GM12891 (cell line): ENCODE measurements around the gene GOLGA2.

ENCODE experiments used
- DNase-seq: peaks from one replicate; pipeline ENCODE4 v3.0.0; 2011; ENCODE audit warnings: low spot score; ENCODE audit not compliant: insufficient read length
- FAIRE-seq: peaks from 2 replicates; lab custom pipeline; 2011; peaks lifted over from hg19 to GRCh38; lab: Jason Lieb, UNC
- PAX5 ChIP-seq: IDR thresholded peaks from 2 replicates; pipeline ENCODE4 v1.6.1; 2011; ENCODE audit warnings: low read length, moderate library complexity, mild to moderate bottlenecking; ENCODE audit not compliant: insufficient read depth, severe bottlenecking
- POLR2A ChIP-seq: IDR thresholded peaks from 2 replicates; pipeline ENCODE4 v1.6.1; 2011; ENCODE audit warnings: low read depth, low read length, control low read depth
- POLR2AphosphoS5 ChIP-seq: IDR thresholded peaks from 2 replicates; pipeline ENCODE4 v1.6.1; 2011; ENCODE audit warnings: low read depth, low read length, control low read depth
- POU2F2 ChIP-seq: IDR thresholded peaks from 2 replicates; pipeline ENCODE4 v1.6.1; 2011; ENCODE audit warnings: low read depth, mild to moderate bottlenecking, control low read depth, low read length, moderate library complexity
- SPI1 ChIP-seq: IDR thresholded peaks from 2 replicates; pipeline ENCODE4 v1.6.1; 2011; ENCODE audit warnings: low read depth, low read length, control low read depth
- TAF1 ChIP-seq: IDR thresholded peaks from 2 replicates; pipeline ENCODE4 v1.6.1; 2011; ENCODE audit warnings: low read depth, low read length, control low read depth

GOLGA2 gene

GRCh38 chr9:128215491-128216409 lies 60.1 kb downstream of the GOLGA2 start:
- no peak for DNase-seq
- FAIRE-seq: no peak
- TF ChIP-seq PAX5: no peak
- TF ChIP-seq SPI1: no peak

- DNase-seq: no peak
Observed at GRCh38 chr9:128214571-128215490, 61.0 kb downstream of the GOLGA2 start.

GRCh38 chr9:128213746-128214497 lies 61.9 kb downstream of the GOLGA2 start:
- DNase-seq (no peak), FAIRE-seq (no peak)
- TF ChIP-seq SPI1 (no peak), PAX5 (no peak), TAF1 (no peak), POLR2AphosphoS5 (no peak), POLR2A (no peak), POU2F2 (no peak)

More at GRCh38 chr9:128214571-128215490, 61.0 kb downstream of the GOLGA2 start:
- TF ChIP-seq POU2F2 (no peak), TAF1 (no peak), PAX5 (no peak), SPI1 (no peak), POLR2A (no peak), POLR2AphosphoS5 (no peak)
- FAIRE-seq: no peak

- TF ChIP-seq POLR2A: no peak
- TF ChIP-seq POLR2AphosphoS5: no peak
- TF ChIP-seq PAX5: no peak
- TF ChIP-seq TAF1: no peak
- no peak for TF ChIP-seq SPI1
- no peak for TF ChIP-seq POU2F2
- DNase-seq: no peak
- FAIRE-seq: no peak
Observed at GRCh38 chr9:128211981-128212281, 63.9 kb downstream of the GOLGA2 start.

- FAIRE-seq (no peak), DNase-seq (no peak)
- TF ChIP-seq POLR2AphosphoS5 (no peak), TAF1 (no peak), POLR2A (no peak), SPI1 (no peak), PAX5 (no peak), POU2F2 (no peak)
Observed at GRCh38 chr9:128211186-128211980, 64.4 kb downstream of the GOLGA2 start.

GRCh38 chr9:128208946-128209669 lies 66.7 kb downstream of the GOLGA2 start:
- FAIRE-seq: no peak

GRCh38 chr9:128208386-128208785 lies 67.4 kb downstream of the GOLGA2 start:
- DNase-seq (no peak), FAIRE-seq (no peak)
- TF ChIP-seq PAX5 (no peak), SPI1 (no peak), POLR2AphosphoS5 (no peak), POLR2A (no peak)

More at GRCh38 chr9:128208946-128209669, 66.7 kb downstream of the GOLGA2 start:
- TF ChIP-seq TAF1 (no peak), POLR2AphosphoS5 (no peak), POU2F2 (no peak), POLR2A (no peak), SPI1 (no peak), PAX5 (no peak)
- DNase-seq: no peak

- TF ChIP-seq TAF1 (no peak), POU2F2 (no peak), POLR2A (no peak), SPI1 (no peak), PAX5 (no peak)
- no peak for FAIRE-seq
- no peak for DNase-seq
Observed at GRCh38 chr9:128206916-128207910, 68.6 kb downstream of the GOLGA2 start.
